ENCODE measurements around the gene RGP1. TPM values are rescaled to one million over a fixed set of nuclear protein-coding genes. Genes with fewer than 3 reads are reported as not detected.

RGP1 gene
- total RNA-seq, 4 donors from 2014 or later, result 16.5 to 44.4 (median 38.3) TPM

DNA sequence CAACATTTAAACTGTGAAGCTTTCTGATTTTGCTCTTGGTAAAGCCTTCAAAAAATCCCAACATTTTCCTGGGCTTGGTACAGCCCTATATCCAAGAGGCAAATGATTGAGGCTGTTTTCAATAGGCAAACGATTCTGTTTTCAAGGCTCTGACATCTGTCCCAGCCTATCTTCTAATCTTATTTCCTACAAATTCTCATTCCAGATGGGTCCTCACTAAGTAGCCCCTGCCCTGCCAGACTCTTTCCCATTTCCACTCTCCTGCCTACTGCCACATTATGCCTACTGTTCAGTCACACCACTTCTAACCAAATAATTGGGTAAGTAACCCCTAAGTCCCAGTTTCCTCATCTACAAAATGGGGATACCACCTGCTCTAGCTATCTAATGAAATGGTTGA, 3.5 kb upstream of the RGP1 start:
- H3K27ac ChIP-seq, result peak overlapping the region in 3 of 4 donors; percentile 54 to 99 (median 97)
- no peaks in the 10 kb centered on the region for H3K27me3 ChIP-seq
- peak overlapping the region in 3 of 4 donors; percentile 90 to 96 (median 93) for H3K4me3 ChIP-seq
- peaks cover 0 to 50% (median 17%) of the 10 kb centered on the region in 4 donors for H3K4me1 ChIP-seq
- no peak for DNase-seq
- TF ChIP-seq POLR2A (IDR thresholded peaks at IDR 0.05), result no peak
- TF ChIP-seq, protein P1, sequence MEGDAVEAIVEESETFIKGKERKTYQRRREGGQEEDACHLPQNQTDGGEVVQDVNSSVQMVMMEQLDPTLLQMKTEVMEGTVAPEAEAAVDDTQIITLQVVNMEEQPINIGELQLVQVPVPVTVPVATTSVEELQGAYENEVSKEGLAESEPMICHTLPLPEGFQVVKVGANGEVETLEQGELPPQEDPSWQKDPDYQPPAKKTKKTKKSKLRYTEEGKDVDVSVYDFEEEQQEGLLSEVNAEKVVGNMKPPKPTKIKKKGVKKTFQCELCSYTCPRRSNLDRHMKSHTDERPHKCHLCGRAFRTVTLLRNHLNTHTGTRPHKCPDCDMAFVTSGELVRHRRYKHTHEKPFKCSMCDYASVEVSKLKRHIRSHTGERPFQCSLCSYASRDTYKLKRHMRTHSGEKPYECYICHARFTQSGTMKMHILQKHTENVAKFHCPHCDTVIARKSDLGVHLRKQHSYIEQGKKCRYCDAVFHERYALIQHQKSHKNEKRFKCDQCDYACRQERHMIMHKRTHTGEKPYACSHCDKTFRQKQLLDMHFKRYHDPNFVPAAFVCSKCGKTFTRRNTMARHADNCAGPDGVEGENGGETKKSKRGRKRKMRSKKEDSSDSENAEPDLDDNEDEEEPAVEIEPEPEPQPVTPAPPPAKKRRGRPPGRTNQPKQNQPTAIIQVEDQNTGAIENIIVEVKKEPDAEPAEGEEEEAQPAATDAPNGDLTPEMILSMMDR (IDR thresholded peaks at IDR 0.05), result no peak
- H3K9me3 ChIP-seq, result no peaks in the 10 kb centered on the region
- peaks cover 0 to 47% (median 3%) of the 10 kb centered on the region in 3 donors for H3K36me3 ChIP-seq

DNA sequence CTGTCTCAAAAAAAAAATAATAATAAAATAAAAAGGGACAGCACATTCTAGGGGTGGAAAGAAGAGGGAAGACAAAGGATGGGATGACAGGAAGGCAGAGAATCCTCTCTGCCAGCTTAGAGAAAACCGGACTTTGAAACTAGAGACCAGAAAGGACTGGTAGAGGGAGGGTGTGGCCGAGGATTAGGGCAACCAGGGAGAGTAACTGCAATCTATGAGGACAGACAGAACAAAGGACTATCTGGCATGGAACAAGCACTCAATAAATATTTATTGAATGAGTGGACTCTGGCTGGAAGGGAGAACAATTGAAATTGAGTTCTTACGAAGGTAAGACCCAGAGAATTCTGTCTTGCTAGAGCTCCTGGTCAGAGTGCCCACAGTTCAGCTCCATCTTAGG, 2.5 kb upstream of the RGP1 start:
- peak in 2 of 3 donors; percentile 62 to 76 for DNase-seq
- Histone ChIP-seq H3K27ac (peak overlapping the region in 3 of 4 donors; percentile 97 to 99 (median 97)), H3K9me3 (no peaks in the 10 kb centered on the region), H3K4me3 (peak overlapping the region; percentile 16 to 96 (median 92)), H3K36me3 (peaks cover 0 to 47% (median 3%) of the 10 kb centered on the region in 3 donors), H3K4me1 (peaks cover 0 to 52% (median 17%) of the 10 kb centered on the region in 4 donors), H3K27me3 (no peaks in the 10 kb centered on the region)
- TF ChIP-seq, protein P1 (IDR thresholded peaks at IDR 0.05), result no peak
- peak in 1 of 2 donors; percentile 77 for TF ChIP-seq POLR2A (IDR thresholded peaks at IDR 0.05)

DNA sequence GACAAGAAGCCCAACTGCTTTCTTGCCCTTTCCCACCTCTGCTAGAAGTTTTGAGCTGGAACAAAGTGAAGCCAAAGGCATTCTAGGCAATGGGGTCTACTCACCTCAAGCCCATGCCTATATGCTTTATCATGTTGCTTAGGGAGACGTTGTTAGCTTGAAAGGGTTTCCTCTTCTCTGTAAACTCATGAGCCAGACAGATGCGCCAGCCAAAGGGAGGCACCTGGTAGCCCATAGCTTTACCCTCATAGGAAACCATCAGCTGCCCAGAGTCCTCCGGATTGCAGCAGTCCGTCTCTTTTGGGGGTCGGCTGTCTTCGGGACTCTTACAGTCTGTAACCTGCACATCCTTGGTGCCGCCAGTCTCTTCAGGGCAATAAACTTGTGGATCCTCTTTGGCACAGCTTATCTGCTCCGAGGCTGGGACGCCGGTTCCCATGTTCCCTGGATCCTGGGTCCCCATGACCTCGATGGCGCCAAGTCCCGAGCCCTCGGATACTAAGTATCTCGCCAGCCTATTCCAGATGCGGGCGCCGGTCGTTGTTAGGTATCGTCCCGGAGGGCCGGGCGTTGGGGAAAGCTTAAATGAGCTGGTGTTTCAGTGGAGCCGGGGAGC, 737 bp upstream of the RGP1 start:
- no peak for DNase-seq
- TF ChIP-seq, protein P1 (IDR thresholded peaks at IDR 0.05), result no peak
- TF ChIP-seq POLR2A (IDR thresholded peaks at IDR 0.05), result no peak
- no peaks in the 10 kb centered on the region for H3K27me3 ChIP-seq
- peak overlapping the region; percentile 97 to 99 (median 97) for H3K27ac ChIP-seq
- peaks cover 0 to 47% (median 0%) of the 10 kb centered on the region in 3 donors for H3K36me3 ChIP-seq
- H3K9me3 ChIP-seq, result no peaks in the 10 kb centered on the region
- H3K4me3 ChIP-seq, result peak overlapping the region; percentile 90 to 96 (median 94)
- peaks cover 0 to 52% (median 17%) of the 10 kb centered on the region in 4 donors for H3K4me1 ChIP-seq

DNA sequence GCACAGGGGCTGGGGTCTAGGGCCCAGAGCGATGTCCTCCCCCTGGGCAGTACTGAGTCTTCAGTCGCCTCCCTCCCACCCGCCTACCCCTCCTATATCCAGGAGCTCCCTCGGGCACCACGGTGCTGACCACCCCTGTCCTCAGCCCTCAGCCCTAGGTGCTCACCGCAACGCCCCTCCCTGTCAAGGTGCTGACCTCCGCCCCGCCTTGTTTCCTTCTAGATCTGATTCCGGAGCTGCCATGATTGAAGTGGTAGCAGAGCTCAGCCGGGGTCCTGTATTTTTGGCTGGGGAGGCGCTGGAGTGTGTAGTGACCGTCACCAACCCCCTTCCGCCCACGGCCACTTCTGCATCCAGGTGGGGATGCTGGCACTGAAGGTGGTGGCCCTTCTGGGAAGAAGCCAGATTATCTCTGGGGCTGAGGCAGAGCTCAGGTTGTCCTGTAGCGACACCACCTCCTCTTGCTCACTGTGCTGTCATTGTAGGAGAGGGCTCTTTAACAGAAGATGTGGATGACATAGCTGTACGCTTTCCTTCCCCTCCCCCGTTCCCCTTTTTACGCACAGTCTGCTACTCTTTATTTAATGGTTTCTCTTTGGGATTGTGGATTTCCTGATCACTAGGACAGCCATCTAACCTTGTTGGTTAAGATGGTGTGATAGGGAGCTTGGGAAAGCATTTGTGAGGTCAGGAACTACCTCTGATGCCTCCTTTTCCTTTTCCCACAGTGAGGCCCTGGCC, 598 bp downstream of the RGP1 start:
- H3K36me3 ChIP-seq, result peaks cover 0 to 47% (median 0%) of the 10 kb centered on the region in 3 donors
- no peaks in the 10 kb centered on the region for H3K9me3 ChIP-seq
- H3K4me3 ChIP-seq, result peak overlapping the region; percentile 90 to 96 (median 94)
- peak in 1 of 2 donors; percentile 26 for TF ChIP-seq POLR2A (IDR thresholded peaks at IDR 0.05)
- TF ChIP-seq, protein P1 (IDR thresholded peaks at IDR 0.05), result peak in 2 of 6 experiments; percentile 4 to 8
- H3K27ac ChIP-seq, result peak overlapping the region; percentile 97 to 99 (median 97)
- H3K27me3 ChIP-seq, result no peaks in the 10 kb centered on the region
- H3K4me1 ChIP-seq, result peaks cover 0 to 38% (median 17%) of the 10 kb centered on the region in 4 donors
- DNase-seq, result peak; percentile 69 to 86 (median 81)

DNA sequence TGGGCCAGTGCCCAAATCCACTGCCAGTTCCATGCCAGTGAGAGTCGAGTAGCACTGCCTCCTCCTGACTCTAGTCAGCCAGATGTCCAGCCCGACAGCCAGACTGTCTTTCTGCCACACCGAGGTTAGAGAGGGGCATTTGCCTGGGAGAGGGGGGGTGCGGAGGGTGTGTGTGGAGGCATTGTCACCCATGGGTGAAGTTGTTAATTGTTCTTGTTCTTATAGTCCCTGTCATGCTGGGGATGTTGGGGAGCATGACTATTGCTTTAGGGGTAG, 1.1 kb downstream of the RGP1 start:
- Histone ChIP-seq H3K4me3 (peak overlapping the region in 3 of 4 donors; percentile 90 to 96 (median 93)), H3K36me3 (peaks cover 0 to 47% (median 0%) of the 10 kb centered on the region in 3 donors), H3K27ac (peak overlapping the region; percentile 97 to 99 (median 97)), H3K4me1 (peaks cover 0 to 33% (median 17%) of the 10 kb centered on the region in 4 donors), H3K9me3 (no peaks in the 10 kb centered on the region), H3K27me3 (no peaks in the 10 kb centered on the region)
- no peak for DNase-seq
- TF ChIP-seq POLR2A (IDR thresholded peaks at IDR 0.05), result no peak
- TF ChIP-seq, protein P1 (IDR thresholded peaks at IDR 0.05), result no peak
